Astrocyte (in vitro differentiated cells and primary cell): Measurements from ENCODE around the gene POLD4. TPM values are rescaled to one million over a fixed set of nuclear protein-coding genes. Genes with fewer than 3 reads are reported as not detected.

ENCODE experiments used
- DNase-seq: peaks from one replicate; pipeline ENCODE4 v3.0.0-alpha.2; 2010; ENCODE audit warnings: low read depth
- FAIRE-seq: peaks from 2 replicates; lab custom pipeline; 2011; peaks lifted over from hg19 to GRCh38; lab: Jason Lieb, UNC
- H2AFZ ChIP-seq: 2 replicates; pipeline ENCODE4 v1.6.0; 2012; ENCODE audit warnings: low read depth, low read length, inconsistent platforms
- H3K27ac ChIP-seq: 2 replicates; pipeline ENCODE4 v1.5.1; 2011; ENCODE audit warnings: low read depth, low read length, inconsistent platforms
- H3K27me3 ChIP-seq: 2 replicates; pipeline ENCODE4 v1.6.0; 2011; ENCODE audit warnings: low read length, inconsistent platforms; ENCODE audit not compliant: insufficient read depth
- H3K36me3 ChIP-seq: 2 replicates; pipeline ENCODE4 v1.5.1; 2011; ENCODE audit warnings: low read length, inconsistent platforms; ENCODE audit not compliant: insufficient read depth
- H3K4me1 ChIP-seq: 2 replicates; pipeline ENCODE4 v1.5.1; 2011; ENCODE audit warnings: low read length, inconsistent platforms; ENCODE audit not compliant: insufficient read depth
- H3K4me2 ChIP-seq: 2 replicates; pipeline ENCODE4 v1.6.0; 2012; ENCODE audit warnings: low read length, inconsistent platforms
- H3K4me3 ChIP-seq: 2 replicates; pipeline ENCODE4 v1.5.1; 2011; ENCODE audit warnings: low read depth, mild to moderate bottlenecking, low read length, inconsistent platforms; ENCODE audit not compliant: insufficient read depth
- H3K79me2 ChIP-seq: 2 replicates; pipeline ENCODE4 v1.6.0; 2012; ENCODE audit warnings: mild to moderate bottlenecking, low read length, inconsistent platforms; ENCODE audit not compliant: insufficient read depth
- H3K9ac ChIP-seq: 2 replicates; pipeline ENCODE4 v1.6.0; 2012; ENCODE audit warnings: mild to moderate bottlenecking, low read length, inconsistent platforms
- H3K9me3 ChIP-seq: 2 replicates; pipeline ENCODE4 v1.5.1; 2012; ENCODE audit warnings: low read depth, mild to moderate bottlenecking, low read length, inconsistent platforms; ENCODE audit not compliant: insufficient read depth
- H4K20me1 ChIP-seq: 2 replicates; pipeline ENCODE4 v1.6.0; 2012; ENCODE audit warnings: low read length, inconsistent platforms; ENCODE audit not compliant: insufficient read depth
- H3K27ac Mint-ChIP-seq: one replicate; pipeline ENCODE4 v1.8.0; 2021; ENCODE audit warnings: mild to moderate bottlenecking, mixed read lengths; ENCODE audit not compliant: unreplicated experiment
- H3K27me3 Mint-ChIP-seq: one replicate; pipeline ENCODE4 v1.8.0; 2021; ENCODE audit warnings: low read depth, mixed read lengths; ENCODE audit not compliant: unreplicated experiment
- H3K36me3 Mint-ChIP-seq: one replicate; pipeline ENCODE4 v1.8.0; 2021; ENCODE audit warnings: low read depth, mixed read lengths; ENCODE audit not compliant: unreplicated experiment
- H3K4me1 Mint-ChIP-seq: one replicate; pipeline ENCODE4 v1.8.0; 2021; ENCODE audit warnings: low read depth, mixed read lengths; ENCODE audit not compliant: unreplicated experiment
- H3K4me3 Mint-ChIP-seq: one replicate; pipeline ENCODE4 v1.8.0; 2021; ENCODE audit warnings: mild to moderate bottlenecking, moderate library complexity, mixed read lengths; ENCODE audit not compliant: unreplicated experiment
- H3K9me3 Mint-ChIP-seq: one replicate; pipeline ENCODE4 v1.8.0; 2021; ENCODE audit warnings: mild to moderate bottlenecking, mixed read lengths; ENCODE audit not compliant: unreplicated experiment
- CTCF ChIP-seq: IDR thresholded peaks from 2 replicates; pipeline ENCODE4 v1.5.1; 2011; ENCODE audit warnings: low read depth, mild to moderate bottlenecking, inconsistent platforms, low read length, moderate library complexity; ENCODE audit not compliant: insufficient read depth
- EZH2 ChIP-seq: IDR thresholded peaks from 2 replicates; pipeline ENCODE4 v1.6.1; 2012; ENCODE audit warnings: mild to moderate bottlenecking, low read length, inconsistent platforms; ENCODE audit not compliant: insufficient read depth
- total RNA-seq: library from RNA; stranded (reverse); gene quantifications from 2 replicates; pipeline ENCODE4 v1.2.1, GENCODE V29; 2021

The POLD4 gene
- total RNA-seq, 1 donor from 2014 or later, result 53.5 TPM

DNA sequence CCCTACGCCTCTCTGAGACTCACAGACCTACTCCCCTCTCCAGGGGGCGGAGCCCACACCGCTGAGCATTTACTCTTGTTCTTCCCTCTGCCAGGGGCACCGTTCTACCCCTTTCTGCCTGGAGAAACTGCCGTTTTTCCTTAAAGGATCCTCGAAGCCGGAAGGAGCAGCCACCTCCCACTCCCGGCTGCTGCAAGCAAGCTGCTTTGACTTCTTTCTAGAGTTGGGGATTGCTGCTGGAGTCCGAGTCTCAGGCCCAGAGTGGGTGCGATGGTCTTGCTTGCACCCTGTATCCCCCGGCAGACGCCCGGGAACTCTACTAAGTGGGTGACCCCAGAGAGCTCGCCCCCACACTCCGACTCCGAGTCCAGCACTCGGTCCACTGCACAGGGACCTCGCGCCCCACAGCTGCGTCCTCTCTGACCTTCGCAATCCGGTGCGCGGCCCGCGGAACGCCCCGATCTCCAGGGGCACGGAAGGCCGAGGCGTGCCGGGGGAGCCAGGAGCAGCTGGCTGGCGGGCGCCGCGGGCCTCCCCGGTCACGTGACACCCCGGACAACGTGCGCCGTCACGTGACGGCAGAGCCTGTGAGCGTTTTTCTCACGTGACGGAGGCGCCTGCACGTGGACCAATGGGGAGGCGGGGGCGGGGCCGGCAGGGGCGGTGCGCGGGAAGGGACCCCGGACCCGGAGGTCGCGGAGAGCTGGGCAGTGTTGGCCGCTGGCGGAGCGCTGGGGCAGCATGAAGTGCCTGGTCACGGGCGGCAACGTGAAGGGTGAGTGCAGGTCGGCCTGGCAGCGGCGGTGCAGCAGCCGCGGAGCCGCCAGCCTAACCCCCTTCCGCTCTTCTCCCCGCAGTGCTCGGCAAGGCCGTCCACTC lies 38.2 kb upstream of the POLD4 start, which contains the start of gene RAD9A:
Gene RAD9A, plus strand, starts transcription at position 683 of the 879 bp plus-strand sequence. Its CDS starts 59 bp downstream, at position 742.
- H3K27ac ChIP-seq, result peak within 1 kb of the TSS; percentile 72
- peak within 1 kb of the TSS; percentile 97 for H3K4me2 ChIP-seq
- peaks cover 10% of the 10 kb centered on the region for H3K4me1 ChIP-seq
- peak within 1 kb of the TSS; percentile 85 for H3K9ac ChIP-seq
- Mint-ChIP-seq H3K4me3 (peak within 1 kb of the TSS; percentile 90), H3K9me3 (no peaks in the 10 kb centered on the region), H3K4me1 (peaks cover 10% of the 10 kb centered on the region), H3K36me3 (peaks cover 7% of the 10 kb centered on the region), H3K27ac (peak within 1 kb of the TSS; percentile 92), H3K27me3 (no peaks in the 10 kb centered on the region)
- FAIRE-seq, result no peak
- peak within 1 kb of the TSS; percentile 91 for H2AFZ ChIP-seq
- TF ChIP-seq EZH2 (no peak), CTCF (no peak)
- peak; percentile 75 for DNase-seq
- no peaks in the 10 kb centered on the region for H3K27me3 ChIP-seq
- H3K9me3 ChIP-seq, result no peaks in the 10 kb centered on the region
- H3K4me3 ChIP-seq, result peak within 1 kb of the TSS; percentile 74
- H3K79me2 ChIP-seq, result peaks cover 14% of the 10 kb centered on the region
- H4K20me1 ChIP-seq, result peaks cover 11% of the 10 kb centered on the region
- no peaks in the 10 kb centered on the region for H3K36me3 ChIP-seq

GRCh38 chr11:67390947-67391303 lies 37.6 kb upstream of the POLD4 start:
- TF ChIP-seq CTCF (no peak), EZH2 (no peak)
- Histone ChIP-seq H2AFZ (peak overlapping the region; percentile 91), H3K36me3 (no peaks in the 10 kb centered on the region), H3K9ac (peak overlapping the region; percentile 85), H3K4me2 (peak overlapping the region; percentile 97), H3K27ac (peak overlapping the region; percentile 72), H3K27me3 (no peaks in the 10 kb centered on the region), H3K4me1 (peaks cover 10% of the 10 kb centered on the region), H4K20me1 (peaks cover 11% of the 10 kb centered on the region), H3K9me3 (no peaks in the 10 kb centered on the region), H3K79me2 (peaks cover 14% of the 10 kb centered on the region), H3K4me3 (peak overlapping the region; percentile 74)
- no peak for FAIRE-seq
- H3K36me3 Mint-ChIP-seq, result peaks cover 4% of the 10 kb centered on the region
- H3K9me3 Mint-ChIP-seq, result no peaks in the 10 kb centered on the region
- H3K4me1 Mint-ChIP-seq, result peaks cover 10% of the 10 kb centered on the region
- H3K27me3 Mint-ChIP-seq, result no peaks in the 10 kb centered on the region
- DNase-seq, result no peak
- H3K4me3 Mint-ChIP-seq, result peak overlapping the region; percentile 90
- peak overlapping the region; percentile 78 for H3K27ac Mint-ChIP-seq
